NCI-H460 (cell line): ENCODE results near the gene BDNF. TPM values are rescaled to one million over a fixed set of nuclear protein-coding genes. Genes with fewer than 3 reads are reported as not detected.
"Not testable (repeated sequence)": the region's sequence is repeated elsewhere in the genome, so short reads cannot be mapped to it uniquely, and the experiment has no call there.

ENCODE experiments used
- DNase-seq: peaks from one replicate; pipeline ENCODE4 v3.0.0-alpha.2; 2016; ENCODE audit warnings: low read depth; ENCODE audit errors: extremely low read depth
- total RNA-seq: library from RNA; depleted of rRNA; stranded (reverse); fragments of >200 nt; shearing (Covaris generic); gene quantifications from 2 replicates; pipeline ENCODE4 v1.2.3, GENCODE V29; 2014

The BDNF gene
- total RNA-seq, 1 experiment from 2014 or later: 78.3 TPM

- no peak for DNase-seq
These were observed 26.1 kb downstream of the BDNF start for GRCh38 chr11:27673979-27674663.

- DNase-seq: no peak
These were observed 27.3 kb downstream of the BDNF start for GRCh38 chr11:27672836-27673464.

- DNase-seq: not testable (repeated sequence)
These were observed 34.6 kb downstream of the BDNF start for GRCh38 chr11:27665508-27666101.

GRCh38 chr11:27663326-27663725 lies 36.9 kb downstream of the BDNF start:
- no peak for DNase-seq

- no peak for DNase-seq
These were observed 40.1 kb downstream of the BDNF start for GRCh38 chr11:27660171-27660570.

- no peak for DNase-seq
These were observed 41.6 kb downstream of the BDNF start for GRCh38 chr11:27658535-27659236.

GRCh38 chr11:27656806-27657483 lies 43.3 kb downstream of the BDNF start:
- DNase-seq: no peak

GRCh38 chr11:27656320-27656719 lies 43.9 kb downstream of the BDNF start:
- no peak for DNase-seq

- DNase-seq: no peak
These were observed 46.1 kb downstream of the BDNF start for GRCh38 chr11:27653990-27654758.

GRCh38 chr11:27651711-27652110 lies 48.5 kb downstream of the BDNF start:
- DNase-seq: no peak

GRCh38 chr11:27650988-27651387 lies 49.3 kb downstream of the BDNF start:
- no peak for DNase-seq

- DNase-seq: no peak
These were observed 50.5 kb downstream of the BDNF start for GRCh38 chr11:27649800-27650199.

GRCh38 chr11:27648840-27649239 lies 51.4 kb downstream of the BDNF start:
- no peak for DNase-seq

- DNase-seq: no peak
These were observed 54.0 kb downstream of the BDNF start for GRCh38 chr11:27646051-27646818.

GRCh38 chr11:27642954-27643353 lies 57.3 kb downstream of the BDNF start:
- no peak for DNase-seq

GRCh38 chr11:27640954-27641353 lies 59.3 kb downstream of the BDNF start:
- no peak for DNase-seq

GRCh38 chr11:27635567-27636037 lies 64.7 kb downstream of the BDNF start:
- no peak for DNase-seq

GRCh38 chr11:27634776-27635175 lies 65.5 kb downstream of the BDNF start:
- DNase-seq: not testable (repeated sequence)

GRCh38 chr11:27634282-27634681 lies 66.0 kb downstream of the BDNF start:
- DNase-seq: not testable (repeated sequence)
